GM21529 (cell line): ENCODE results near the gene ST6GALNAC1.

Source experiments
- ATAC-seq: cut with Tn5 transposase; IDR thresholded peaks from one replicate; pipeline ENCODE4 v1.9.1; 2021; ENCODE audit not compliant: unreplicated experiment

Gene ST6GALNAC1

GRCh38 chr17:76677406-76677805 is 33.8 kb upstream of the ST6GALNAC1 start:
- no peak for ATAC-seq

GRCh38 chr17:76676629-76677028 is 33.1 kb upstream of the ST6GALNAC1 start:
- ATAC-seq, result no peak

- no peak for ATAC-seq
Measured at GRCh38 chr17:76675648-76676047, 32.1 kb upstream of the ST6GALNAC1 start.

- no peak for ATAC-seq
Measured at GRCh38 chr17:76674600-76674999, 31.0 kb upstream of the ST6GALNAC1 start.

- ATAC-seq, result no peak
Measured at GRCh38 chr17:76673729-76674128, 30.2 kb upstream of the ST6GALNAC1 start.

GRCh38 chr17:76672892-76673291 is 29.3 kb upstream of the ST6GALNAC1 start:
- ATAC-seq, result no peak

GRCh38 chr17:76672270-76672851 is 28.8 kb upstream of the ST6GALNAC1 start:
- ATAC-seq, result no peak

- peak; percentile 9 for ATAC-seq
Measured at GRCh38 chr17:76671912-76672262, 28.3 kb upstream of the ST6GALNAC1 start.

- peak; percentile 99 for ATAC-seq
Measured at GRCh38 chr17:76671123-76671911, 27.8 kb upstream of the ST6GALNAC1 start.

- ATAC-seq, result no peak
Measured at GRCh38 chr17:76670718-76671122, 27.2 kb upstream of the ST6GALNAC1 start.

GRCh38 chr17:76670020-76670717 is 26.6 kb upstream of the ST6GALNAC1 start:
- ATAC-seq, result no peak

GRCh38 chr17:76667786-76668453 is 24.4 kb upstream of the ST6GALNAC1 start:
- ATAC-seq, result no peak

GRCh38 chr17:76667491-76667755 is 23.9 kb upstream of the ST6GALNAC1 start:
- no peak for ATAC-seq

GRCh38 chr17:76660656-76661042 is 17.1 kb upstream of the ST6GALNAC1 start:
- no peak for ATAC-seq

GRCh38 chr17:76659928-76660655 is 16.5 kb upstream of the ST6GALNAC1 start:
- ATAC-seq, result no peak

- ATAC-seq, result no peak
Measured at GRCh38 chr17:76658242-76658662, 14.7 kb upstream of the ST6GALNAC1 start.

- ATAC-seq, result no peak
Measured at GRCh38 chr17:76657505-76658241, 14.1 kb upstream of the ST6GALNAC1 start.

- ATAC-seq, result no peak
Measured at GRCh38 chr17:76654408-76654807, 10.9 kb upstream of the ST6GALNAC1 start.

- ATAC-seq, result no peak
Measured at GRCh38 chr17:76650504-76650903, 6.9 kb upstream of the ST6GALNAC1 start.

- no peak for ATAC-seq
Measured at GRCh38 chr17:76646712-76647111, 3.2 kb upstream of the ST6GALNAC1 start.
